Measurements from ENCODE around the gene IL18RAP. TPM values are rescaled to one million over a fixed set of nuclear protein-coding genes. Genes with fewer than 3 reads are reported as not detected.

IL18RAP gene
- total and polyA plus RNA-seq, 2 experiments from 2014 or later = not detected

- Mint-ChIP-seq H3K4me3 (no peak overlapping the region), H3K27me3 (ENCODE audit: insufficient read depth, low read depth, poor library complexity) (no peaks in the 10 kb centered on the region), H3K36me3 (ENCODE audit: low read depth) (no peaks in the 10 kb centered on the region)
Measured at GRCh38 chr2:102425441-102426132, 2.6 kb downstream of the IL18RAP start.

More at GRCh38 chr2:102425441-102426132, 2.6 kb downstream of the IL18RAP start:
- Mint-ChIP-seq H3K27ac (no peak overlapping the region), H3K4me1 (no peaks in the 10 kb centered on the region), H3K9me3 (no peaks in the 10 kb centered on the region)
- Histone ChIP-seq H3K9me2 (ENCODE audit: insufficient read depth) (0 out of 2 replicates have a peak, but pooled peaks cover 6% of the 10 kb centered on the region), H3K4me2 (no peak overlapping the region), H3K27me3 (ENCODE audit: insufficient read depth) (no peaks in the 10 kb centered on the region), H3K79me2 (replicated peaks; ENCODE audit: insufficient read depth) (no peaks in the 10 kb centered on the region), H3F3A (replicated peaks; ENCODE audit: low read depth) (no peaks in the 10 kb centered on the region), H3K4me1 (ENCODE audit: insufficient read depth) (no peaks in the 10 kb centered on the region), H4K20me1 (replicated peaks; ENCODE audit: insufficient read depth) (no peaks in the 10 kb centered on the region), H2AFZ (no peak overlapping the region), H3K36me3 (ENCODE audit: insufficient read depth) (no peaks in the 10 kb centered on the region), H3K27ac (ENCODE audit: low read depth) (no peak overlapping the region), H3K4me3 (no peak overlapping the region)
- TF ChIP-seq CTCF (conservative IDR thresholded peaks at IDR 0.05; ENCODE audit: low read depth in 2 of 2) = no peak
- TF ChIP-seq ETS1 (IDR thresholded peaks at IDR 0.05) = no peak
- TF ChIP-seq ZNF462 (CRISPR knock-in tag; IDR thresholded peaks at IDR 0.05) = no peak
- TF ChIP-seq JUNB (IDR thresholded peaks at IDR 0.05; ENCODE audit: unreplicated experiment) = no peak
- TF ChIP-seq STAT1 (IDR thresholded peaks at IDR 0.05; ENCODE audit: unreplicated experiment) = no peak
- TF ChIP-seq CREB1 (CRISPR knock-in tag; IDR thresholded peaks at IDR 0.05; ENCODE audit: low read depth) = no peak
- no peak for TF ChIP-seq NANOG (IDR thresholded peaks at IDR 0.05; ENCODE audit: borderline replicate concordance)
- TF ChIP-seq REST (IDR thresholded peaks at IDR 0.05; ENCODE audit: unreplicated experiment) = no peak
- TF ChIP-seq ZNF331 (CRISPR knock-in tag; IDR thresholded peaks at IDR 0.05; ENCODE audit: low read depth) = no peak
- no peak for TF ChIP-seq POLR2AphosphoS5 (IDR thresholded peaks at IDR 0.05; ENCODE audit: low read depth)
- no peak for TF ChIP-seq ZNF114 (CRISPR knock-in tag; IDR thresholded peaks at IDR 0.05)
- no peak for TF ChIP-seq EZH2phosphoT487 (IDR thresholded peaks at IDR 0.05; ENCODE audit: unreplicated experiment)
- no peak for ATAC-seq
- no peak for DNase-seq (ENCODE audit: low spot score)

Data from GM23338 (cell line).